GM18873 (cell line): ENCODE data around the gene CXCL14.

Experiments used
- ATAC-seq: cut with Tn5 transposase; IDR thresholded peaks from one replicate; pipeline ENCODE4 v1.9.1; 2021; ENCODE audit warnings: mild to moderate bottlenecking, moderate library complexity, moderate number of reproducible peaks; ENCODE audit not compliant: unreplicated experiment, low FRiP score

The CXCL14 gene

GRCh38 chr5:135578685-135579341, at the start of gene CXCL14:
Gene CXCL14 (minus strand): TSS chr5:135578991. CDS start chr5:135578778, 213 bp downstream.
- ATAC-seq = no peak

GRCh38 chr5:135626636-135627035, 47.8 kb upstream of the CXCL14 start:
- no peak for ATAC-seq

- no peak for ATAC-seq
Measured at GRCh38 chr5:135625961-135626360, 47.2 kb upstream of the CXCL14 start.

DNA sequence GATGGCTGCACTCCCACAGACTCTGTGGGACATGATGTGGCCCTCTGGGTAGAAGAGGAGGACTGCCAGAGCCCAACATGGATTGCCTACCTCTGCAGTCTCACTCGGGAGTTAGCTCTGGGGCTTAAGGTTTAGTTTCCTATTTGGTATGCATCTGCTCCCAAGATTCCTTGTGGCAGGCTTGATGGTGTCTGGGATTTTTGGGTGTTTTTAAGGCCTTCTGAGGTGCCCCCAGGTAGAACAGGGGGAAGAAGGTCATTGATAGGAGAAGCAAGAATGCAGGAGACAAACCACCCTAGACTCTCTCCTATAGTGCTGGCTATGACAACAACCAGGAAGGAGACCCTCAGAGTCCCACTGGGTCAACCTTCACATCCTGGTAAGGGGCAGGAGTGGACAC, 46.7 kb upstream of the CXCL14 start:
- no peak for ATAC-seq

GRCh38 chr5:135625061-135625460, 46.3 kb upstream of the CXCL14 start:
- no peak for ATAC-seq

- no peak for ATAC-seq
Measured at GRCh38 chr5:135623186-135623715, 44.5 kb upstream of the CXCL14 start.

DNA sequence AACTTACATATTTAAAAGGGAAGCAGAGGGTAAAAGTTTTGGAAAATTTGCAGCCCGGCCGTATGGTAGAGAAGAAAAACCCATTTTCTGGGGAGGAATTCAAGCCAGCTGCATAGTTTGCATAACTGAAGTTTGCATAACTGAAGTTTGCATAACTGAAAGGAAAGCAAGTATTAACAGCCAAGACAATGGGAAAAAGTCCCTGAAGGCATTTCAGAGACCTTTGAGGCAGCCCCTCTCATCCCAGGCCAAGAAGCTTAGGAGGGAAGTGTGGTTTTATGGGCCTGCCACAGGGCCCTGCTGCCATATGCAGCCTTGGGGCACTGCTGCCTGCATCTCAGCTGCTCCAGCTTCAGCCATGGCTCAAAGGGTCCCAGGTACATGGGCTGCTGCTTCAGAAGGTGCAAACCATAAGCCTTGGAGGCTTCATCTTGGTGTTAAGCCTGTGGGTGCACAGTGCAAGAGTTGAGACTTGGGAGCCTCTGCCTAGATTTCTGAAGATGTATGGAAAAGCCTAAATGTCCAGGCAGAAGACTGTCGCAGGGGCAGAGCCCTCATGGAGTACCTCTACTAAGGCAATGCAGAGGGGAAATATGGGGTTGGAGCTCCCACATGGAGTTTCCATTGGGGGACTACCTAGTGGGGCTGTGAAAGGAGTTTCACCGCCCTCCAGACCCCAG, 36.9 kb upstream of the CXCL14 start:
- ATAC-seq = no peak

DNA sequence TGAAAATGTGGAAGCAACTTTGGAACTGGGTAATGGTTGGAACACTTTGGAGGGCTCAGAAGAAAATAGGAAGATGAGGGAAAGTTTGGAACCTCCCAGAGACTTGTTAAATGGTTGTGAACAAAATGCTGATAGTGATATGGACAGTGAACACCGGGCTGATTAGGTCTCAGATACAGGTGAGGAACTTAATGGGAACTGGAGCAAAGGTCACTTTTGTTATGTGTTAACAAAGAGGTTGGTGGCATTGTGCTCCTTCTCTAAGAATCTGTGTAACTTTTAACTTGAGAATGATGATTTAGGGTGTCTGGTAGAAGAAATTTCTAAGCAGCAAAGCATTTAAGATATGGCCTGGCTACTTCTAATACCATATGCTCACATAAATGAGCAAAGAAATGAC, 36.4 kb upstream of the CXCL14 start:
- ATAC-seq = no peak

GRCh38 chr5:135609981-135610380, 31.2 kb upstream of the CXCL14 start:
- no peak for ATAC-seq

DNA sequence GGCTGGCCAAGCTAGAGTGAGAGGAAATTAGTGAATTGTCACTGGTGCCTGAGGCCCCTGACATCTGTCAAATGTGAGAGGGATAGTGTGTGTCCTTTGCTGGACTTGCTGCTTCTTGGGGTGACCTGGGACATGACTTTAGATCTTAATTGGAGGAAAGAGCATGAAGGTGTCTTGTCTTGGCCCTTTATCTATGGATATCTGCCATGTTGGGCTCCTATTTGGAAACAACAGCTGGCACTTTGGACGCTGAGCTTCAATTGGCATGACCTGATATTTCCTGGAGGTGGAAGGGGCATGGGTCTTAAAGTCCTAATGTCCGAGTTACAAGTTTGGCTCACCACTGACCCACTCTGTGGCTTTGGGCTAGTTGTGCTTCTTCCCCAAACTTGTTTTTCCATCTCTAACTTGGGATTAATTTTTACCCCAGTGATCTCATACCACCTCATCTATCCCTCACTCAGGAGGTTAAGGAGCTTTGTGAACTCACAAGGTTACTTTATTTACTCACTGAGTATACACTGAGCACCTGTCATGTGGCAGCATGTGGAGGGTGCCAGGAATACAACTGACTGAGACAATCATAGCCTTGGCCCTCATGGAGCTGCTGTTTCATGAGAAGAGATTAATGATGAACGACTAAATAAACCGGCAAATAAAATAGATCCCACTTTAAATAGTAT, 30.1 kb upstream of the CXCL14 start:
- no peak for ATAC-seq

DNA sequence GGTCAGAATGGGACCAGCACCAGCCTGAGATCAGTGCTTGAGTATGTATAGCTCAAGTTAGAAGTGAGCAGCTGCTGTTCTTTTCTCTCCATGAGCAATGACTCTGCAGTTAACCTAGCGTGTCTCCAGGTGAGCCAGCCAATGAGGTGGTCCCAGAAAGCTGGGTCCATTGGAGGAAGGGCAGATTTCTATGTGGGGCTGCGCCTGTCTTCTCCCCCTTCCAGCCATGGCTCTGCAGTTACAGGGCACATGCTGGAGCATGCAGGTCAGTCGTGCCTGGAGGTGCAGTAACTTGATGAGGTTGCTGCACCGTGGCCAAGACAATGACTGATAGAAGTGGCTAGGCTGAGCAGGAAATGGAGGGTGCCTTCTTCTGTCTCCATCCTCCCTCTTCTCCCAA, 29.6 kb upstream of the CXCL14 start:
- ATAC-seq = no peak

DNA sequence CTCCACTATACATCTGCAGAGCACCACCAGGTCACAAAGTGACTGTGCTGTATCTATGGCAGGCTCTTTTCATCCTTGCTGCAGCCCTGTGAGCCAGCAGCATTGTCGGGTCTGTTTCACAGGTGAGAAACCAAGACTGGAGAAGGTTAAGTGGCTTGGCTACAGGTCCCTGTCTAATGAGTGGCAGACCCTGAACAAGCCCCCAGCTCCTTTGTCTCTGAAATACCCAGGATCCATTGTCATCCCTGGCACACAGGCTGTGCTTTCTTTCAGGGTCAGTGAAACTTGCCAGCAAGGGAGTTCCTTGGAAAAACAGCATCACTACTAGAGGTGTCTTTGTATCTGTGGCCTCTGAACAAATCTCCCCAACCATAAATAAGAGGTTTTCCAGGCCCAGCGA, 27.6 kb upstream of the CXCL14 start:
- no peak for ATAC-seq

- ATAC-seq = no peak
Measured at GRCh38 chr5:135605221-135605620, 26.4 kb upstream of the CXCL14 start.

- no peak for ATAC-seq
Measured at GRCh38 chr5:135604056-135604455, 25.3 kb upstream of the CXCL14 start.

- ATAC-seq = no peak
Measured at GRCh38 chr5:135602882-135603721, 24.3 kb upstream of the CXCL14 start.

- no peak for ATAC-seq
Measured at GRCh38 chr5:135601466-135601865, 22.7 kb upstream of the CXCL14 start.

DNA sequence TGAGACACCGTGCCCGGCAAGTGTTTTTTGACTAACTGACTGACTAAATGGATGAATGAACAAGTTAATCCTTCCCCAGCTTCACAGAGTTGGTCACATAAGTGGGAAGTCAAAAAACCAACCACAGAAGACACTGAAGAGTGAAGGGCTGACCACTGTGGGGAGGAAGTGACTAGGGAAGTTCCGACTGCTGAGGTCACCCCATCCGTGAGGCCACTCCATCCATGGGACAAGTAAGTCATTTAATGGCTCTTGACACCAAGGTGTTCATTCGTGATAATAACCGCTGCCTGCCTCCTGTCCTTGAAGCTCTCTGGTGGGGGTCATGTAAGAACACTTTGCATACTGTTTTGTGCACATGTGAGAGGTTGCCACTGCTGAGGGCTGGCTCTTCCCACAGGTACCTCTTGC, 22.2 kb upstream of the CXCL14 start:
- no peak for ATAC-seq

GRCh38 chr5:135600152-135600570, 21.4 kb upstream of the CXCL14 start:
- ATAC-seq = no peak

GRCh38 chr5:135599421-135600151, 20.8 kb upstream of the CXCL14 start:
- ATAC-seq = no peak
